ENCODE results near the gene NCKAP1.
"Not testable (repeated sequence)": the region's sequence is repeated elsewhere in the genome, so short reads cannot be mapped to it uniquely, and the experiment has no call there.

The NCKAP1 gene

DNA sequence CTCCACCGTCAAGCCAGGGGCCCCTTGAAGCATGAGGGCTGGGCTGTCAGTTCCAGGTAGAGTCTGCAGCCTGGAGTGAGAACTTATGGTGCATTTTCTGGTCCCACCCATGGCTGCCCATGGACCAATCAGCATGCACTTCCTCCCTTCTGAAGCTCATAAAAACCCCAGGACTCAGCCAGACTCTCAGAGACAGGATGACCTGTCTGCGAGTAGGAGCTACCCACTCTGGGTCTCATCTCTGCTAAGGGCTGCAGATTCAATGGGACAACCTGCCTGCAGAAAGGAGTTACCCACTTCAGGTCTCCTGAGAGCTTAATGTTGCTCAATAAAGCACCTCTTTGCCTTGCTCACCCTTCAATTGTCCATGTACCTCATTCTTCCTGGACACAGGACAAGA, 30.9 kb upstream of the NCKAP1 start:
- no peaks in the 10 kb centered on the region for H3K9me3 ChIP-seq (ENCODE audit: low read depth, low read length)
- H3K27ac ChIP-seq, result no peak overlapping the region
- H3K36me3 ChIP-seq (ENCODE audit: insufficient read depth, low read length), result no peaks in the 10 kb centered on the region
- no peak overlapping the region for H3K4me3 ChIP-seq
- TF ChIP-seq POLR2AphosphoS5 (IDR thresholded peaks at IDR 0.05; ENCODE audit: borderline replicate concordance, low read depth, low read length) (no peak), FOXP2 (optimal IDR thresholded peaks at IDR 0.05; ENCODE audit: control extremely low read depth, extremely low read length, insufficient read depth) (no peak), EZH2 (IDR thresholded peaks at IDR 0.05) (no peak)
- no peak for DNase-seq (ENCODE audit: low read depth, low spot score)
- no peak overlapping the region for H3K9ac ChIP-seq (ENCODE audit: insufficient read length)

DNA sequence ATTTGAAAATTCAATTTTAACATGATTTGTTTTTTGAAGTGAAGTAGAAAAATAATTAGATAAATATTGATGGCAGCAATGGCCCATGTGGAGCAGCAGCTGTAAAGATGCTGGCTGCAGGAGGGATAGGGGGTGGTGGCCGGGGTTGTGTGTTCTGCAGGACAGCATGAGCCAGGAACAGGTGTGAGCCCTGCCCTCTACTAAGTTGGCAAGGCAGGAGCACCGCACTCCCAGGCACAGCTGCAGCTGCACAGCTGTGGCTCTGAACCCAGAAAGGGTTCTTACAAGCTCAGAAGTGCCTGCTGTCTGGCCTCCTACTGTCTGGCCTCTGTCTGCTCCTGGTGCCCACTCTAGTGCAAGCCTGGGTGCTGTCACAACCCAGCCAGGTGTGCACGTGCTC, 30.3 kb upstream of the NCKAP1 start:
- H3K4me3 ChIP-seq, result no peak overlapping the region
- no peak for TF ChIP-seq POLR2AphosphoS5 (IDR thresholded peaks at IDR 0.05; ENCODE audit: borderline replicate concordance, low read depth, low read length)
- TF ChIP-seq EZH2 (IDR thresholded peaks at IDR 0.05), result no peak
- TF ChIP-seq FOXP2 (optimal IDR thresholded peaks at IDR 0.05; ENCODE audit: control extremely low read depth, extremely low read length, insufficient read depth), result no peak
- DNase-seq (ENCODE audit: low read depth, low spot score), result no peak
- no peaks in the 10 kb centered on the region for H3K9me3 ChIP-seq (ENCODE audit: low read depth, low read length)
- H3K36me3 ChIP-seq (ENCODE audit: insufficient read depth, low read length), result no peaks in the 10 kb centered on the region
- no peak overlapping the region for H3K27ac ChIP-seq
- no peak overlapping the region for H3K9ac ChIP-seq (ENCODE audit: insufficient read length)

DNA sequence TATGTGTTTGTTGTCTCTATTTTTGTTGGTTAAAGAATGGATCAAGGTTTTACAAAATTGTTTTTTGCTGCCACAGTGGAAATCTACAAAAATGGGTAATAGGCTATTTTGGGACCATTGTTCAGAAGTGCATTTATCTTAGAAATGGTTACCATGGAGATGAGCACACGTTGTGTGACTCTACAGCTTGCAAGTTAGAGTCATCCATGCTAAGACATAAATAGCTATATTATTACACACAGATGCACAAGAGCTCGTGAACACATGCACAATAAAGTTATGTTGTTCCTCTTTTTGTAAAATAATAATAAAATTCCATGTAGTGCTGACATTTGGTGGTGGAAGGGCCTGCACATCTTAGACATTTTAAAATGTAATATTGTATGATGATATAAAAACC, 24.8 kb upstream of the NCKAP1 start:
- TF ChIP-seq POLR2AphosphoS5 (IDR thresholded peaks at IDR 0.05; ENCODE audit: borderline replicate concordance, low read depth, low read length) (no peak), FOXP2 (optimal IDR thresholded peaks at IDR 0.05; ENCODE audit: control extremely low read depth, extremely low read length, insufficient read depth) (no peak), EZH2 (IDR thresholded peaks at IDR 0.05) (no peak)
- no peaks in the 10 kb centered on the region for H3K36me3 ChIP-seq (ENCODE audit: insufficient read depth, low read length)
- no peaks in the 10 kb centered on the region for H3K9me3 ChIP-seq (ENCODE audit: low read depth, low read length)
- DNase-seq (ENCODE audit: low read depth, low spot score), result no peak
- H3K4me3 ChIP-seq, result no peak overlapping the region
- H3K27ac ChIP-seq, result no peak overlapping the region; the same call in 1 of the 2 replicates
- H3K9ac ChIP-seq (ENCODE audit: insufficient read length), result no peak overlapping the region

DNA sequence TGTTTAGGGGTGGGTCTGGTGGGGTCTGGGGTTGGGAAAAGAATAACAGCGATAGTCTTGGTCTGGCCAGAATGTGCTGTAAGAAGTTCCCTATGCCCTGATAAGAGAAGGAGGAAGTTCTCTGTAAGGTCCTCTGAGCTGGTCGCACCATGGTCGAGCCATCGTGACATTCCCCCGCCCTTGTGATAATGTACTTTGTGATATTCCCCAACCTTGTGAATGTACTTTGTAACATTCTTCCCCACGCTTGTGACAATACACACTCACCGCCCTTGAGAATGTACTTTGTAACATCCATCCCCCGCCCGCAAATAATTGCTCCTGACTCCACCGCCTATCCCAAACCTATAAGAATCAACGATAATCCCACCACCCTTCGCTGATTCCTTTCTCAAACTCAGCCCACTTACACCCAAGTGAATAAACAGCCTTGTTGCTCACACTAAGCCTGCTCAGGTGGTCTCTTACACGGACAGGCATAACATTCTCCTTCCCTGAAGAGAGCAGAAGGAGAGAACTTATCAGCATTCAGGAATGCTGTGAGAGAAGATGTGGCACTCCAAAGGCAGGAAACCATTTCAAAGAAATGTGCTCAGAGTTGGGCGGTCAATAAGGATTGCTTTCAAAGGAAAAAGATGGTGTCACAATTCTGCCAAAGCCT, 22.4 kb upstream of the NCKAP1 start:
- TF ChIP-seq POLR2AphosphoS5 (IDR thresholded peaks at IDR 0.05; ENCODE audit: borderline replicate concordance, low read depth, low read length), result no peak
- TF ChIP-seq FOXP2 (optimal IDR thresholded peaks at IDR 0.05; ENCODE audit: control extremely low read depth, extremely low read length, insufficient read depth), result no peak
- TF ChIP-seq EZH2 (IDR thresholded peaks at IDR 0.05), result no peak
- H3K27ac ChIP-seq, result no peak overlapping the region
- H3K4me3 ChIP-seq, result no peak overlapping the region

DNA sequence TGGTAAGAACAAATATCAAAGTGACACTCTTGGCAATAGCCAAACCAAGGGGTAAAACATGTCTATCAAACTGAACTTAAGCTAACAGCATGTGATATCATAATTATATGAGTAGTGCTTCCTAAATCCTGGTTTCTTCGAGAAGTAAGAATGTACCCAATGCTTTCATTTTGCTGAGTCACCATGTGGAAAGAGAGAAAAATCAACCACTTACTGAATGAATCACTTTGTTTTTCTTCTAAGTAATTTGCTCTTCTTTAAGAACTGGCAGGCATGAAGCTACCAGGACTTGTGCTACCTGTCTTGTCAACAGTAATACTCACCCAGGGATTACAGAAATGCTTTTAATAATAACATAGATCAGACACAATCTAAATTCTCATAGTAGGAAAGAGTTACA, 21.3 kb upstream of the NCKAP1 start:
- Histone ChIP-seq H3K36me3 (ENCODE audit: insufficient read depth, low read length) (no peaks in the 10 kb centered on the region), H3K27ac (0 out of 2 replicates have a peak overlapping the region, but pooled peaks have one; percentile 49), H3K4me3 (no peak overlapping the region), H3K9ac (ENCODE audit: insufficient read length) (no peak overlapping the region), H3K9me3 (ENCODE audit: low read depth, low read length) (no peaks in the 10 kb centered on the region)
- DNase-seq (ENCODE audit: low read depth, low spot score), result no peak
- TF ChIP-seq POLR2AphosphoS5 (IDR thresholded peaks at IDR 0.05; ENCODE audit: borderline replicate concordance, low read depth, low read length) (no peak), FOXP2 (optimal IDR thresholded peaks at IDR 0.05; ENCODE audit: control extremely low read depth, extremely low read length, insufficient read depth) (no peak), EZH2 (IDR thresholded peaks at IDR 0.05) (no peak)

More for the DNA sequence above, 22.4 kb upstream of the NCKAP1 start:
- no peak overlapping the region for H3K9ac ChIP-seq (ENCODE audit: insufficient read length)
- no peaks in the 10 kb centered on the region for H3K9me3 ChIP-seq (ENCODE audit: low read depth, low read length)
- no peaks in the 10 kb centered on the region for H3K36me3 ChIP-seq (ENCODE audit: insufficient read depth, low read length)
- no peak for DNase-seq (ENCODE audit: low read depth, low spot score)

DNA sequence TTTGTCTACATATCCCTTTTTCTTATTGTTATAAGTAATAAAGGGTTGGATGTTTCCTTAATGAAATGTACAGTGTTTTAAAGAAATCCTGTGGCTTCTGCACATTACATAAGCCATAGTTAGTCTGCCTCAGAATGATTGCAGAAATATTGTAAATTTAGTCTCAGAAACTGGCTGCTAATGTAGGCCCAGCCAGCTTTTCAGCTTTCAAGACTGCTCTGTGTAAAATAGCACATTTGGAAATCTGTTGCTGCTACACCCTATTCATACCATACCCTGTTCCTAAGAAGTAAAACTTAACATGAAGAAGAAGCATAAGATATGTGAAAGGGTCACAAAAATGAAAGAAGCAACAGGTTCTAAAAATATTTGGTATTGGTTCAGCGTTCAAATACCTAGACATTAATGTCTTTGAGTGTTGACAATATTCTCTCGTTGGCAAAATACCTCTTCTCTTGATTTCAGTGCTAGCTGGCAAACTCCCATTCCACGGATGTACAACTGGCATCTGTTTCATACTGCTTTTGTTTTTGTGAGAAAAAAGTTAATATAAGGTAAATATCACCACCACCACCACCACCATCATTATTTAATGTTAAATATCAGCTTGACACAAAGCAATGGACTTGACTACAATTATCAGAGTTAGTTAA, 19.2 kb upstream of the NCKAP1 start:
- H3K4me3 ChIP-seq, result no peak overlapping the region
- no peak for TF ChIP-seq POLR2AphosphoS5 (IDR thresholded peaks at IDR 0.05; ENCODE audit: borderline replicate concordance, low read depth, low read length)
- DNase-seq (ENCODE audit: low read depth, low spot score), result no peak
- H3K9ac ChIP-seq (ENCODE audit: insufficient read length), result no peak overlapping the region
- no peak overlapping the region for H3K27ac ChIP-seq
- no peaks in the 10 kb centered on the region for H3K9me3 ChIP-seq (ENCODE audit: low read depth, low read length)
- no peaks in the 10 kb centered on the region for H3K36me3 ChIP-seq (ENCODE audit: insufficient read depth, low read length)

DNA sequence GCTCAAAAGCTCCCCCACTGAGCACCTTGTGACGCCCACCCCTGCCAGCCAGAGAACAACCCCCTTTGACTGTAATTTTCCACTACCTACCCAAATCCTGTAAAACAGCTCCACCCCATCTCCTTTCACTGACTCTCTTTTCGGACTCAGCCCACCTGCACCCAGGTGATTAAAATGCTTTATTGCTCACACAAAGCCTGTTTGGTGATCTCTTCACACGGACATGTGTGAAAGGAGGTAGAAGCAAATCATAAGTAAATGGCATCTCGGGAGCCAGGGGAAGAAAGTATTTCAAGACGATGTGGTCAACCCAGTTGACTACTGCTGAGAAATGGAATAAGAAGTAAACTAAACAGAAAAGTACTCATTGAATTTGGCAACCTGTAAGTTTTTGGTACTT, 11.2 kb upstream of the NCKAP1 start:
- no peak overlapping the region for H3K27ac ChIP-seq
- H3K36me3 ChIP-seq (ENCODE audit: insufficient read depth, low read length), result no peaks in the 10 kb centered on the region
- DNase-seq (ENCODE audit: low read depth, low spot score), result no peak
- H3K9ac ChIP-seq (ENCODE audit: insufficient read length), result no peak overlapping the region
- TF ChIP-seq EZH2 (IDR thresholded peaks at IDR 0.05), result no peak
- TF ChIP-seq FOXP2 (optimal IDR thresholded peaks at IDR 0.05; ENCODE audit: control extremely low read depth, extremely low read length, insufficient read depth), result no peak
- TF ChIP-seq POLR2AphosphoS5 (IDR thresholded peaks at IDR 0.05; ENCODE audit: borderline replicate concordance, low read depth, low read length), result no peak
- H3K9me3 ChIP-seq (ENCODE audit: low read depth, low read length), result no peaks in the 10 kb centered on the region
- no peak overlapping the region for H3K4me3 ChIP-seq

DNA sequence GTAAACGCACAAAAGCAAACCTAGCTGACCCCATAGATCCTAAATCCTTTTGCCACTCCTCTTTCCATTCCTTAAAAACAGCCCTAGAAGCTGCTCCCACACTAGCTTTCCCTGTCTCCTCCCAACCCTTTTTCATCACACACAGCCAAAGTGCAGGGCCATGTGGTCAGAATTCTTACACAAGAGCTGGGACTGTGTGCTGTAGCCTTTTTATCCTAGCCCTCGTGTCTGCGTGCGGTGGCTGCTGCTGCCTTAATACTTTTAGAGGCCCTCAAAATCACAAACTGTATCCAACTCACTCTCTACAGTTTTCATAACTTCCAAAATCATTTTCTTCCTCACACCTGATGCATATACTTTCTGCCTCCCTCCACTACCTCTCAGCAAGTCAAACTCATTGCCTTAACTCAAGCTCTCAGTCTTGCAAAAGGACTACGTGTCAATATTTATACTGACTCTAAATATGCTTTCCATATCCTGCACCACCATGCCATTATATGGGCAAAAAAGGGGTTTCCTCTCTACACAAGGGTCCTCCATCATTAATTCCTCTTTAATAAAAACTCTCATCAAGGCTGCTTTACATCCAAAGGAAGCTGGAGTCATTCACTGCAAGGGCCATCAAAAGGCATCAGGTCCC, 9.3 kb upstream of the NCKAP1 start:
- not testable (repeated sequence) for H3K9ac ChIP-seq (ENCODE audit: insufficient read length); H3K4me3 ChIP-seq; H3K36me3 ChIP-seq (ENCODE audit: insufficient read depth, low read length); H3K9me3 ChIP-seq (ENCODE audit: low read depth, low read length); DNase-seq (ENCODE audit: low read depth, low spot score); H3K27ac ChIP-seq

DNA sequence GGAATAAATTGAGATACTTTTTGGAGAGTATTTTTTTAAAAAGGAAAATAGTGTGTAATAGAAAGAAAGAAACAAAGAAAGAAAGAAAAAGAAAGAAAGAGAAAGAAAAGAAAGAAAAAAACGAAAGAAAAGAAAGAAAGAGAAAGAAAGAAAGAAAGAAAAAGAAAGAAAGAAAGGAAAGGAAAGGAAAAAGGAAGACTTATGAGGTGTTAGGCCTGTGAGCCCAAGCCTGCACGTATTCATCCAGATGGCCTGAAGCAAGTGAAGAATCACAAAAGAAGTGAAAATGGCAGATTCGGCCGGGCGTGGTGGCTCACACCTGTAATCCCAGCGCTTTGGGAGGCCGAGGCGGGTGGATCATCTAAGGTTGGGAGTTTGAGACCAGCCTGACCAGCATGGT, 5.3 kb upstream of the NCKAP1 start:
- H3K9ac ChIP-seq (ENCODE audit: insufficient read length); H3K27ac ChIP-seq; DNase-seq (ENCODE audit: low read depth, low spot score); H3K36me3 ChIP-seq (ENCODE audit: insufficient read depth, low read length); H3K9me3 ChIP-seq (ENCODE audit: low read depth, low read length); H3K4me3 ChIP-seq: not testable (repeated sequence)
